Measurements from ENCODE around the gene IL2. TPM values are rescaled to one million over a fixed set of nuclear protein-coding genes. Genes with fewer than 3 reads are reported as not detected.

Gene IL2
- total RNA-seq, 2 donors from 2014 or later, result not detected

GRCh38 chr4:122480655-122481487, 24.3 kb upstream of the IL2 start:
- Histone ChIP-seq H3K27me3 (ENCODE audit: control insufficient read depth, insufficient read depth, low read length, poor library complexity, severe bottlenecking) (no peaks in the 10 kb centered on the region), H3K4me1 (ENCODE audit: control insufficient read depth, insufficient read depth, low read length) (no peaks in the 10 kb centered on the region), H3K27ac (ENCODE audit: low read depth, low read length) (no peak overlapping the region), H3K4me3 (ENCODE audit: low read length) (no peak overlapping the region), H3K9me3 (ENCODE audit: control insufficient read depth, low read length) (no peaks in the 10 kb centered on the region), H3K36me3 (ENCODE audit: control insufficient read depth, insufficient read depth, low read length) (no peaks in the 10 kb centered on the region), H3K9ac (ENCODE audit: extremely low read depth, low read length, poor library complexity, severe bottlenecking) (no peak overlapping the region)
- peaks cover 5% of the 10 kb centered on the region for H3K4me1 Mint-ChIP-seq
- no peaks in the 10 kb centered on the region for H3K9me3 Mint-ChIP-seq
- H3K27ac Mint-ChIP-seq, result no peak overlapping the region
- H3K36me3 Mint-ChIP-seq (ENCODE audit: low read depth), result no peaks in the 10 kb centered on the region
- WGBS, 2 experiments (ENCODE audit: insufficient coverage in 1 of 2, insufficient read length in 1 of 2), result 100% methylated on average over 1 of the region's 1 CpG; no CpG with 5 or more reads in 1 of the 2 experiments
- H3K27me3 Mint-ChIP-seq (ENCODE audit: insufficient read depth), result no peaks in the 10 kb centered on the region
- TF ChIP-seq CTCF (conservative IDR thresholded peaks at IDR 0.05), result no peak
- H3K4me3 Mint-ChIP-seq, result no peak overlapping the region
- no peak for DNase-seq

- H3K4me1 Mint-ChIP-seq, result peaks cover 5% of the 10 kb centered on the region
- H3K27me3 Mint-ChIP-seq (ENCODE audit: insufficient read depth), result no peaks in the 10 kb centered on the region
Observed at GRCh38 chr4:122479935-122480416, 23.5 kb upstream of the IL2 start.

DNA sequence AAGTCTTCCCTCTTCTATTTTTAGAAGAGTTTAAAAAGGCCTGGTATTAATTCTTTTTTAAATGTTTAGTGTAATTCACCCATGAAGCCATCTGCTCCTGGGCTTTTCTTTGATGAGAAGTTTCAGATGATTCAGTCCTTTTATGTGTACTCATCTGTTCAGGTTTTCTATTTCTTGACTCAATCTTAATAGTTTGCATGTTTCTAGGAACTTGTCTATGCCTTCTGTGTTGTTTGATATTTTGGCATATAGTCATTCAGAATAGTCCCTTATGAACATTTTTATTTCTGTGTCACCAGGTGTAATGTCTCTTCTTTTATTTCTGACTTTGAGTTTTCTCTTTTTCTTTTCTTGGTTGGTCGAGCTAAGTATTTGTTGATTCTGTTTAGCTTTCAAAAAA, 20.2 kb upstream of the IL2 start:
- Mint-ChIP-seq H3K4me1 (peaks cover 5% of the 10 kb centered on the region), H3K27ac (no peak overlapping the region), H3K36me3 (ENCODE audit: low read depth) (no peaks in the 10 kb centered on the region), H3K27me3 (ENCODE audit: insufficient read depth) (no peaks in the 10 kb centered on the region), H3K9me3 (no peaks in the 10 kb centered on the region), H3K4me3 (no peak overlapping the region)
- 100% methylated on average over 1 of the region's 1 CpG; no CpG with 5 or more reads in 1 of the 2 experiments for WGBS, 2 experiments (ENCODE audit: insufficient coverage in 1 of 2, insufficient read length in 1 of 2)
- no peak overlapping the region for H3K27ac ChIP-seq (ENCODE audit: low read depth, low read length)
- TF ChIP-seq CTCF (conservative IDR thresholded peaks at IDR 0.05), result no peak
- H3K4me3 ChIP-seq (ENCODE audit: low read length), result no peak overlapping the region
- H3K27me3 ChIP-seq (ENCODE audit: control insufficient read depth, insufficient read depth, low read length, poor library complexity, severe bottlenecking), result no peaks in the 10 kb centered on the region
- no peak for DNase-seq
- H3K36me3 ChIP-seq (ENCODE audit: control insufficient read depth, insufficient read depth, low read length), result no peaks in the 10 kb centered on the region
- no peaks in the 10 kb centered on the region for H3K4me1 ChIP-seq (ENCODE audit: control insufficient read depth, insufficient read depth, low read length)
- H3K9ac ChIP-seq (ENCODE audit: extremely low read depth, low read length, poor library complexity, severe bottlenecking), result no peak overlapping the region
- H3K9me3 ChIP-seq (ENCODE audit: control insufficient read depth, low read length), result peaks cover 3% of the 10 kb centered on the region

More at GRCh38 chr4:122479935-122480416, 23.5 kb upstream of the IL2 start:
- Histone ChIP-seq H3K9me3 (ENCODE audit: control insufficient read depth, low read length) (peaks cover 3% of the 10 kb centered on the region), H3K9ac (ENCODE audit: extremely low read depth, low read length, poor library complexity, severe bottlenecking) (no peak overlapping the region), H3K27ac (ENCODE audit: low read depth, low read length) (no peak overlapping the region), H3K4me3 (ENCODE audit: low read length) (no peak overlapping the region), H3K4me1 (ENCODE audit: control insufficient read depth, insufficient read depth, low read length) (no peaks in the 10 kb centered on the region), H3K36me3 (ENCODE audit: control insufficient read depth, insufficient read depth, low read length) (no peaks in the 10 kb centered on the region), H3K27me3 (ENCODE audit: control insufficient read depth, insufficient read depth, low read length, poor library complexity, severe bottlenecking) (no peaks in the 10 kb centered on the region)
- no peak overlapping the region for H3K4me3 Mint-ChIP-seq
- no peaks in the 10 kb centered on the region for H3K36me3 Mint-ChIP-seq (ENCODE audit: low read depth)
- TF ChIP-seq CTCF (conservative IDR thresholded peaks at IDR 0.05), result no peak
- DNase-seq, result no peak
- WGBS, 2 experiments (ENCODE audit: insufficient coverage in 1 of 2, insufficient read length in 1 of 2), result 91 to 98% methylated on average over 3 to 5 of the region's 5 CpGs
- H3K27ac Mint-ChIP-seq, result no peak overlapping the region
- H3K9me3 Mint-ChIP-seq, result no peaks in the 10 kb centered on the region

Data from endodermal cell (in vitro differentiated cells).